OCI-LY7 (cell line): ENCODE measurements around the gene GP1BB.

Experiments used
- EZH2phosphoT487 ChIP-seq: fragments of 200-600 bp; sonication (generic); IDR thresholded peaks from 2 replicates; pipeline ENCODE4 v1.6.1; 2018; ENCODE audit warnings: low read depth, borderline replicate concordance, mild to moderate bottlenecking, mixed run types, antibody characterized with exemption, low read length, moderate library complexity, mixed read lengths
- TF ChIP-seq, protein P1 (sequence below): fragments of 200-600 bp; sonication (generic); conservative IDR thresholded peaks from 2 replicates; pipeline ENCODE4 v1.5.1; 2014; ENCODE audit warnings: mild to moderate bottlenecking, antibody characterized with exemption, low read length, moderate library complexity, mixed read lengths

- TF ChIP-seq, protein P1, sequence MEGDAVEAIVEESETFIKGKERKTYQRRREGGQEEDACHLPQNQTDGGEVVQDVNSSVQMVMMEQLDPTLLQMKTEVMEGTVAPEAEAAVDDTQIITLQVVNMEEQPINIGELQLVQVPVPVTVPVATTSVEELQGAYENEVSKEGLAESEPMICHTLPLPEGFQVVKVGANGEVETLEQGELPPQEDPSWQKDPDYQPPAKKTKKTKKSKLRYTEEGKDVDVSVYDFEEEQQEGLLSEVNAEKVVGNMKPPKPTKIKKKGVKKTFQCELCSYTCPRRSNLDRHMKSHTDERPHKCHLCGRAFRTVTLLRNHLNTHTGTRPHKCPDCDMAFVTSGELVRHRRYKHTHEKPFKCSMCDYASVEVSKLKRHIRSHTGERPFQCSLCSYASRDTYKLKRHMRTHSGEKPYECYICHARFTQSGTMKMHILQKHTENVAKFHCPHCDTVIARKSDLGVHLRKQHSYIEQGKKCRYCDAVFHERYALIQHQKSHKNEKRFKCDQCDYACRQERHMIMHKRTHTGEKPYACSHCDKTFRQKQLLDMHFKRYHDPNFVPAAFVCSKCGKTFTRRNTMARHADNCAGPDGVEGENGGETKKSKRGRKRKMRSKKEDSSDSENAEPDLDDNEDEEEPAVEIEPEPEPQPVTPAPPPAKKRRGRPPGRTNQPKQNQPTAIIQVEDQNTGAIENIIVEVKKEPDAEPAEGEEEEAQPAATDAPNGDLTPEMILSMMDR, result no peak
- TF ChIP-seq EZH2phosphoT487, result no peak
Observed at GRCh38 chr22:19694696-19695095, 28.6 kb upstream of the GP1BB start.
